IMR-90 (cell line): ENCODE data around the gene BTF3L4. TPM values are rescaled to one million over a fixed set of nuclear protein-coding genes. Genes with fewer than 3 reads are reported as not detected.

ENCODE experiments used
- ATAC-seq: fragments of 200-7000 bp; cut with Tn5 transposase; 2 replicates; pipeline ENCODE4 v1.9.1; 2020; ENCODE audit warnings: low read depth, mild to moderate bottlenecking, moderate library complexity
- BruUV-seq: library from RNA; stranded (reverse); fragments of 400-500 nt; replicated peaks from 2 replicates; lab custom pipeline; 2021; lab: Mats Ljungman, UMichigan
- CTCF ChIA-PET: fragments of 300-600 bp; formaldehyde crosslinking; extraction: SDS; loops from one replicate; lab custom pipeline; 2021; ENCODE audit warnings: antibody characterized with exemption; lab: Yijun Ruan, JAX
- POLR2A ChIA-PET: fragments of 300-600 bp; sonication (Branson Sonifier 250); formaldehyde crosslinking; loops from one replicate; lab custom pipeline; 2022; ENCODE audit warnings: antibody characterized with exemption; ENCODE audit not compliant: unreplicated experiment; lab: Charles Lee
- DNase-seq: peaks from one replicate; pipeline ENCODE4 v3.0.0; 2013
- H2AFZ ChIP-seq: replicated peaks from 2 replicates; pipeline ENCODE3; 2013; ENCODE audit warnings: low read length, mild to moderate bottlenecking; ENCODE audit not compliant: poor library complexity
- H2AK5ac ChIP-seq: 2 replicates; pipeline ENCODE4 v1.6.1; 2013; ENCODE audit warnings: low read depth, low read length, inconsistent platforms
- H2AK9ac ChIP-seq: replicated peaks from 2 replicates; pipeline ENCODE3; 2013; ENCODE audit warnings: mild to moderate bottlenecking, low read depth, low read length, moderate library complexity; ENCODE audit not compliant: poor library complexity
- H2BK120ac ChIP-seq: 2 replicates; pipeline ENCODE4 v1.6.1; 2013; ENCODE audit warnings: low read depth, low read length, inconsistent platforms
- H2BK15ac ChIP-seq: 3 replicates; pipeline ENCODE4 v1.6.1; 2013; ENCODE audit warnings: low read depth, low read length, inconsistent platforms
- H2BK20ac ChIP-seq: 2 replicates; pipeline ENCODE4 v1.6.1; 2013; ENCODE audit warnings: low read depth, mild to moderate bottlenecking, inconsistent platforms, low read length, moderate library complexity
- H2BK5ac ChIP-seq: 2 replicates; pipeline ENCODE4 v1.6.1; 2013; ENCODE audit warnings: mild to moderate bottlenecking, low read depth, low read length, inconsistent platforms; ENCODE audit not compliant: poor library complexity, severe bottlenecking
- H3K14ac ChIP-seq: replicated peaks from 2 replicates; pipeline ENCODE4 v1.6.1; 2013; ENCODE audit warnings: low read depth, low read length, inconsistent platforms
- H3K18ac ChIP-seq: 2 replicates; pipeline ENCODE4 v1.6.1; 2013; ENCODE audit warnings: low read depth, low read length, control low read depth
- H3K23ac ChIP-seq: 2 replicates; pipeline ENCODE4 v1.6.1; 2013; ENCODE audit warnings: low read depth, low read length, inconsistent platforms
- H3K27ac ChIP-seq: 2 replicates; pipeline ENCODE4 v1.5.1; 2013; ENCODE audit warnings: mild to moderate bottlenecking, control low read depth, low read length; ENCODE audit not compliant: insufficient read depth
- H3K27me3 ChIP-seq: 2 replicates; pipeline ENCODE4 v1.6.1; 2013; ENCODE audit warnings: low read length; ENCODE audit not compliant: control insufficient read depth, insufficient read depth
- H3K36me3 ChIP-seq: 2 replicates; pipeline ENCODE4 v1.6.1; 2013; ENCODE audit warnings: low read length, mixed read lengths; ENCODE audit not compliant: control insufficient read depth, insufficient read depth
- H3K4ac ChIP-seq: 2 replicates; pipeline ENCODE4 v1.6.1; 2013; ENCODE audit warnings: low read depth, low read length, inconsistent platforms
- H3K4me1 ChIP-seq: 2 replicates; pipeline ENCODE4 v1.6.1; 2013; ENCODE audit warnings: low read length, mixed read lengths; ENCODE audit not compliant: control insufficient read depth, insufficient read depth
- H3K4me2 ChIP-seq: 2 replicates; pipeline ENCODE4 v1.6.1; 2013; ENCODE audit warnings: low read depth, mild to moderate bottlenecking, control low read depth, low read length, moderate library complexity
- H3K4me3 ChIP-seq: 2 replicates; pipeline ENCODE4 v1.5.1; 2013; ENCODE audit warnings: low read depth, mild to moderate bottlenecking, control low read depth, low read length, moderate library complexity; ENCODE audit not compliant: insufficient read depth
- H3K56ac ChIP-seq: 2 replicates; pipeline ENCODE4 v1.6.1; 2013; ENCODE audit warnings: low read length, inconsistent platforms; ENCODE audit not compliant: insufficient read depth; ENCODE audit errors: extremely low read depth
- H3K79me1 ChIP-seq, 2 experiments: 2 replicates each; pipeline ENCODE4 v1.6.1; 2013; ENCODE audit warnings: low read length in 2 of 2, inconsistent platforms in 1 of 2, low read depth in 1 of 2
- H3K9ac ChIP-seq: 2 replicates; pipeline ENCODE4 v1.6.1; 2013; ENCODE audit warnings: low read depth, low read length, control low read depth
- H3K9me1 ChIP-seq: 2 replicates; pipeline ENCODE4 v1.6.1; 2013; ENCODE audit warnings: low read length, inconsistent platforms; ENCODE audit not compliant: insufficient read depth
- H3K9me3 ChIP-seq: 2 replicates; pipeline ENCODE4 v1.6.1; 2013; ENCODE audit warnings: low read length; ENCODE audit not compliant: control insufficient read depth, insufficient read depth
- H4K20me1 ChIP-seq: 2 replicates; pipeline ENCODE4 v1.6.1; 2013; ENCODE audit warnings: low read length, inconsistent platforms; ENCODE audit not compliant: insufficient read depth
- H4K5ac ChIP-seq: 2 replicates; pipeline ENCODE4 v1.6.1; 2013; ENCODE audit warnings: mild to moderate bottlenecking, low read depth, low read length, control low read depth
- H4K8ac ChIP-seq, 2 experiments: 2 replicates each; pipeline ENCODE4 v1.6.1; 2013; ENCODE audit warnings: low read depth in 2 of 2, low read length in 2 of 2, control low read depth in 1 of 2, inconsistent platforms in 1 of 2
- H4K91ac ChIP-seq: 2 replicates; pipeline ENCODE4 v1.6.1; 2013; ENCODE audit warnings: low read depth, low read length, inconsistent platforms; ENCODE audit not compliant: insufficient read depth
- BHLHE40 ChIP-seq: fragments of 150-350 bp; IDR thresholded peaks from 2 replicates; pipeline ENCODE4 v1.6.1; 2016; ENCODE audit warnings: mild to moderate bottlenecking, low read depth, low read length
- CHD1 ChIP-seq: IDR thresholded peaks from 2 replicates; pipeline ENCODE4 v1.6.1; 2012; ENCODE audit warnings: low read depth, low read length, improper control_type of control experiment
- CTCF ChIP-seq: conservative IDR thresholded peaks from 2 replicates; pipeline ENCODE4 v1.5.1; 2012; ENCODE audit warnings: mild to moderate bottlenecking, low read depth, low read length, improper control_type of control experiment
- ELK1 ChIP-seq: fragments of 150-350 bp; IDR thresholded peaks from 2 replicates; pipeline ENCODE4 v1.6.1; 2016; ENCODE audit warnings: low read depth, mild to moderate bottlenecking, low read length, moderate library complexity, borderline replicate concordance
- FOS ChIP-seq: fragments of 150-350 bp; IDR thresholded peaks from 2 replicates; pipeline ENCODE4 v1.6.1; 2016; ENCODE audit warnings: low read depth, low read length
- MAFK ChIP-seq: IDR thresholded peaks from 2 replicates; pipeline ENCODE4 v1.6.1; 2012; ENCODE audit warnings: low read depth, low read length, improper control_type of control experiment
- MAZ ChIP-seq: IDR thresholded peaks from 2 replicates; pipeline ENCODE4 v1.6.1; 2012; ENCODE audit warnings: low read depth, mild to moderate bottlenecking, low read length, improper control_type of control experiment, moderate library complexity, borderline replicate concordance
- MXI1 ChIP-seq: IDR thresholded peaks from 2 replicates; pipeline ENCODE4 v1.6.1; 2012; ENCODE audit warnings: low read depth, mild to moderate bottlenecking, low read length, moderate library complexity, borderline replicate concordance
- NFE2L2 ChIP-seq: fragments of 150-350 bp; IDR thresholded peaks from 2 replicates; pipeline ENCODE4 v1.6.1; 2016; ENCODE audit warnings: low read depth, mild to moderate bottlenecking, low read length
- POLR2A ChIP-seq: IDR thresholded peaks from 2 replicates; pipeline ENCODE4 v1.6.1; 2012; ENCODE audit warnings: mild to moderate bottlenecking, low read depth, low read length
- RAD21 ChIP-seq: IDR thresholded peaks from 2 replicates; pipeline ENCODE4 v1.6.1; 2012; ENCODE audit warnings: low read length, improper control_type of control experiment
- RCOR1 ChIP-seq: IDR thresholded peaks from 2 replicates; pipeline ENCODE4 v1.6.1; 2012; ENCODE audit warnings: mild to moderate bottlenecking, low read length, improper control_type of control experiment; ENCODE audit not compliant: insufficient replicate concordance
- RFX5 ChIP-seq: IDR thresholded peaks from 2 replicates; pipeline ENCODE4 v1.8.0; 2012; ENCODE audit warnings: low read depth, mild to moderate bottlenecking, low read length, moderate library complexity
- SMC3 ChIP-seq: fragments of 150-350 bp; IDR thresholded peaks from 2 replicates; pipeline ENCODE4 v1.6.1; 2016; ENCODE audit warnings: low read depth, mild to moderate bottlenecking, antibody characterized with exemption, low read length, moderate library complexity
- USF2 ChIP-seq: fragments of 150-350 bp; IDR thresholded peaks from 2 replicates; pipeline ENCODE4 v1.6.1; 2017; ENCODE audit warnings: mild to moderate bottlenecking, antibody characterized with exemption, low read length, low read depth
- WGBS, 2 experiments: methylation state at CpG; one replicate each; pipeline versions ENCODE4 v1.1.5 to v1.1.7; 2013; ENCODE audit warnings: missing lambda C conversion rate in 2 of 2; ENCODE audit not compliant: insufficient read length in 1 of 2; ENCODE audit errors: extremely low coverage in 2 of 2; 5-methylcytosine and 5-hydroxymethylcytosine counted together
- dilution Hi-C: fragments of 300-500 bp; cut with HindIII; formaldehyde crosslinking; loops from one replicate; pipeline ENCODE4 v1.14.3; 2018; ENCODE audit warnings: low sequenced_read_pairs; ENCODE audit not compliant: unreplicated experiment
- in situ Hi-C: fragments of 300-500 bp; cut with MboI; formaldehyde crosslinking; loops from 3 replicates; pipeline ENCODE4 v1.14.3; 2019; ENCODE audit warnings: low sequenced_read_pairs, inconsistent platforms, mixed read lengths
- intact Hi-C: fragments of 100-400 bp; cut with micrococcal nuclease; formaldehyde crosslinking; loops from 2 replicates; pipeline ENCODE4 v1.10.0; 2022
- polyA plus RNA-seq, 3 experiments: library from polyadenylated mRNA; depleted of rRNA; stranded (reverse); fragments of >200 nt; gene quantifications; 2 replicates each; pipeline ENCODE4 v1.2.3, GENCODE V29; 2012; ENCODE audit warnings: low replicate concordance in 1 of 3
- total RNA-seq: library from RNA; depleted of rRNA; stranded (reverse); fragments of >200 nt; gene quantifications from 2 replicates; pipeline ENCODE4 v1.2.3, GENCODE V29; 2012

BTF3L4 gene
- total and polyA plus RNA-seq, 2 of the 4 experiments (the other 2 are of a cell fraction): 34.5 to 41.2 TPM

GRCh38 chr1:52037909-52038308 is 18.2 kb upstream of the BTF3L4 start:
- CTCF ChIA-PET: interaction anchor here (0.6 kb wide), 1 partner anchor 186 kb away, joined by 4 read pairs; no protein-coding TSS in a partner anchor
- no CpG with 5 or more reads among the region's 1 CpG for WGBS, 2 experiments
- intact Hi-C loops: no loop called here

More at GRCh38 chr1:52037909-52038308, 18.2 kb upstream of the BTF3L4 start:
- Histone ChIP-seq H2BK15ac (no peak overlapping the region), H2BK5ac (no peak overlapping the region), H3K9me1 (no peaks in the 10 kb centered on the region), H4K8ac (no peak overlapping the region), H3K4me3 (no peak overlapping the region), H3K27ac (peak overlapping the region; percentile 25; the same call in 1 of the 2 replicates), H3K56ac (no peak overlapping the region), H3K18ac (no peak overlapping the region), H4K20me1 (peaks cover 4% of the 10 kb centered on the region), H3K4ac (no peak overlapping the region), H3K4me2 (no peak overlapping the region), H2AK5ac (no peak overlapping the region), H3K27me3 (no peaks in the 10 kb centered on the region), H4K5ac (no peak overlapping the region), H3K36me3 (peaks cover 12% of the 10 kb centered on the region), H3K4me1 (peaks cover 2% of the 10 kb centered on the region; the same call in 1 of the 2 replicates), H3K14ac (no peak overlapping the region), H2AK9ac (no peak overlapping the region), H4K91ac (no peak overlapping the region), H2AFZ (no peak overlapping the region), H3K23ac (no peak overlapping the region), H2BK120ac (no peak overlapping the region), H3K79me1 (peaks cover 13 to 21% of the 10 kb centered on the region in 2 experiments), H2BK20ac (no peak overlapping the region), H3K9ac (no peak overlapping the region), H3K9me3 (no peaks in the 10 kb centered on the region)
- ATAC-seq (no peak), DNase-seq (no peak)
- no TSS peak for BruUV-seq
- in situ Hi-C loops: no loop called here
- dilution Hi-C loops: no loop called here
- no peak for TF ChIP-seq USF2
- no peak for TF ChIP-seq RAD21
- TF ChIP-seq FOS: no peak
- no peak for TF ChIP-seq MXI1
- TF ChIP-seq MAZ: no peak
- TF ChIP-seq CHD1: no peak
- no peak for TF ChIP-seq CTCF
- no peak for TF ChIP-seq RFX5
- TF ChIP-seq MAFK: no peak
- no peak for TF ChIP-seq BHLHE40
- no peak for TF ChIP-seq POLR2A
- no peak for TF ChIP-seq RCOR1
- TF ChIP-seq SMC3: no peak
- no peak for TF ChIP-seq NFE2L2
- TF ChIP-seq ELK1: no peak
- POLR2A ChIA-PET: no interaction called here
